K562 (cell line): Measurements from ENCODE around the gene PRRT1. TPM values are rescaled to one million over a fixed set of nuclear protein-coding genes. Genes with fewer than 3 reads are reported as not detected.
A peak's percentile ranks its signal among the peaks of the same experiment; 100 is the strongest.

Experiments
- DPF2 ChIP-seq: fragments of 450-650 bp; IDR thresholded peaks from 2 replicates; pipeline ENCODE4 v1.6.1; 2016
- FOXK2 ChIP-seq, 2 experiments: fragments of 450-650 bp; IDR thresholded peaks in 1 of 2; conservative IDR thresholded peaks in 1 of 2; 2 replicates each; pipeline ENCODE4 v1.6.1; 2016; ENCODE audit warnings: low read depth in 2 of 2, mild to moderate bottlenecking in 1 of 2
- HNRNPLL ChIP-seq: fragments of 200-400 bp; formaldehyde crosslinking; IDR thresholded peaks from 2 replicates; pipeline ENCODE4 v1.6.1; 2017; ENCODE audit warnings: low read length, low read depth, mild to moderate bottlenecking; ENCODE audit not compliant: poor library complexity, severe bottlenecking
- MAFG ChIP-seq: fragments of 450-650 bp; conservative IDR thresholded peaks from 2 replicates; pipeline ENCODE4 v1.6.1; 2016; ENCODE audit warnings: missing genetic modification characterization, missing compliant biosample characterization
- PATZ1 ChIP-seq: fragments of 250-450 bp; sonication (Bioruptor Pico); IDR thresholded peaks from 2 replicates; pipeline ENCODE4 v1.5.0; 2020; ENCODE audit warnings: mild to moderate bottlenecking, borderline replicate concordance
- SMARCC2 ChIP-seq: fragments of 450-650 bp; IDR thresholded peaks from 2 replicates; pipeline ENCODE4 v1.6.1; 2017; ENCODE audit warnings: antibody characterized with exemption, moderate library complexity, mild to moderate bottlenecking, low read depth
- ZBTB34 ChIP-seq: fragments of 250-450 bp; sonication (Bioruptor Pico); IDR thresholded peaks from 2 replicates; pipeline ENCODE4 v1.8.0; 2021; ENCODE audit warnings: mild to moderate bottlenecking, moderate library complexity
- ZBTB40 ChIP-seq, 2 experiments: fragments of 450-650 bp in 1 of 2; sonication (generic) in 1 of 2; formaldehyde crosslinking in 1 of 2; IDR thresholded peaks; 2 replicates each; pipeline versions ENCODE4 v1.7.1 to v1.9.0; 2016 to 2022; ENCODE audit warnings: inconsistent platforms in 1 of 2, mild to moderate bottlenecking in 1 of 2, missing genetic modification reagents in 1 of 2
- ZFX ChIP-seq: sonication (generic); formaldehyde crosslinking; IDR thresholded peaks from 2 replicates; pipeline ENCODE4 v1.8.0; 2022; ENCODE audit warnings: mild to moderate bottlenecking, missing genetic modification reagents, moderate library complexity
- polyA plus RNA-seq, 8 experiments: library from polyadenylated mRNA; depleted of rRNA in 4 of 8; stranded (reverse) in 5 of 8; unstranded in 3 of 8; fragments of >200 nt; fragmentation: Nextera tagmentation in 2 of 8; fragmentation: Illumina TruSeq in 1 of 8; extraction: Ambion mirVana in 2 of 8; extraction: Trizol in 1 of 8; gene quantifications; 2 replicates each; pipeline versions ENCODE4 v1.2.1 to v1.2.3, GENCODE V29; 2011 to 2014; ENCODE audit warnings: inconsistent platforms in 1 of 8, missing spikeins in 1 of 8
- total RNA-seq, 7 experiments: library from RNA; depleted of rRNA in 6 of 7; stranded (reverse); fragments of >200 nt in 6 of 7; fragmentation: Illumina TruSeq in 2 of 7; extraction: Trizol in 2 of 7; gene quantifications; 2 replicates each; pipeline versions ENCODE4 v1.2.1 to v1.2.3, GENCODE V29; 2011 to 2021; ENCODE audit warnings: low replicate concordance in 1 of 7
- TF ChIP-seq, protein P1 (sequence below): fragments of 450-650 bp; formaldehyde crosslinking; IDR thresholded peaks from 2 replicates; pipeline ENCODE4 v1.4.0; 2020; ENCODE audit warnings: mild to moderate bottlenecking, mixed read lengths

PRRT1 gene
- total and polyA plus RNA-seq, 9 of the 15 experiments (the other 6 are each of a cell fraction or from before 2014, with no cell fraction given) = 0.14 to 3.5 (median 0.41) TPM

- TF ChIP-seq ZBTB40 (IDR thresholded peaks at IDR 0.05) (no peak), ZBTB40 (CRISPR knock-in tag; IDR thresholded peaks at IDR 0.05) (no peak), ZFX (CRISPR knock-in tag) (no peak), HNRNPLL (peak; percentile 8), DPF2 (peak; percentile 66), ZBTB34 (no peak), FOXK2 (conservative IDR thresholded peaks at IDR 0.05 in 1 of 2, IDR thresholded peaks at IDR 0.05 in 1 of 2; ENCODE audit: low read depth in 2 of 2) (0 out of 4 replicates have a peak, but pooled peaks of 1 of the 2 experiments have one; percentile 10), MAFG (tag) (peak; percentile 20; the same call in 1 of the 2 replicates), PATZ1 (CRISPR knock-in tag) (no peak), SMARCC2 (peak; percentile 18; the same call in 1 of the 2 replicates)
- TF ChIP-seq, protein P1, sequence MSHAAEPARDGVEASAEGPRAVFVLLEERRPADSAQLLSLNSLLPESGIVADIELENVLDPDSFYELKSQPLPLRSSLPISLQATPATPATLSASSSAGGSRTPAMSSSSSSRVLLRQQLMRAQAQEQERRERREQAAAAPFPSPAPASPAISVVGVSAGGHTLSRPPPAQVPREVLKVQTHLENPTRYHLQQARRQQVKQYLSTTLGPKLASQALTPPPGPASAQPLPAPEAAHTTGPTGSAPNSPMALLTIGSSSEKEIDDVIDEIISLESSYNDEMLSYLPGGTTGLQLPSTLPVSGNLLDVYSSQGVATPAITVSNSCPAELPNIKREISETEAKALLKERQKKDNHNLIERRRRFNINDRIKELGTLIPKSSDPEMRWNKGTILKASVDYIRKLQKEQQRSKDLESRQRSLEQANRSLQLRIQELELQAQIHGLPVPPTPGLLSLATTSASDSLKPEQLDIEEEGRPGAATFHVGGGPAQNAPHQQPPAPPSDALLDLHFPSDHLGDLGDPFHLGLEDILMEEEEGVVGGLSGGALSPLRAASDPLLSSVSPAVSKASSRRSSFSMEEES (CRISPR knock-in tag) = no peak
Observed at GRCh38 chr6:32152769-32153563, 1.2 kb upstream of the PRRT1 start (continued).
